IMR-90 (cell line): ENCODE results near the gene GPD1. TPM values are rescaled to one million over a fixed set of nuclear protein-coding genes. Genes with fewer than 3 reads are reported as not detected.

Experiments
- ATAC-seq: fragments of 200-7000 bp; cut with Tn5 transposase; 2 replicates; pipeline ENCODE4 v1.9.1; 2020; ENCODE audit warnings: low read depth, mild to moderate bottlenecking, moderate library complexity
- BruUV-seq: library from RNA; stranded (reverse); fragments of 400-500 nt; replicated peaks from 2 replicates; lab custom pipeline; 2021; lab: Mats Ljungman, UMichigan
- CTCF ChIA-PET: fragments of 300-600 bp; formaldehyde crosslinking; extraction: SDS; loops from one replicate; lab custom pipeline; 2021; ENCODE audit warnings: antibody characterized with exemption; lab: Yijun Ruan, JAX
- POLR2A ChIA-PET: fragments of 300-600 bp; sonication (Branson Sonifier 250); formaldehyde crosslinking; loops from one replicate; lab custom pipeline; 2022; ENCODE audit warnings: antibody characterized with exemption; ENCODE audit not compliant: unreplicated experiment; lab: Charles Lee
- DNase-seq: peaks from one replicate; pipeline ENCODE4 v3.0.0; 2013
- H2AFZ ChIP-seq: replicated peaks from 2 replicates; pipeline ENCODE3; 2013; ENCODE audit warnings: low read length, mild to moderate bottlenecking; ENCODE audit not compliant: poor library complexity
- H2AK5ac ChIP-seq: 2 replicates; pipeline ENCODE4 v1.6.1; 2013; ENCODE audit warnings: low read depth, low read length, inconsistent platforms
- H2AK9ac ChIP-seq: replicated peaks from 2 replicates; pipeline ENCODE3; 2013; ENCODE audit warnings: mild to moderate bottlenecking, low read depth, low read length, moderate library complexity; ENCODE audit not compliant: poor library complexity
- H2BK120ac ChIP-seq: 2 replicates; pipeline ENCODE4 v1.6.1; 2013; ENCODE audit warnings: low read depth, low read length, inconsistent platforms
- H2BK15ac ChIP-seq: 3 replicates; pipeline ENCODE4 v1.6.1; 2013; ENCODE audit warnings: low read depth, low read length, inconsistent platforms
- H2BK20ac ChIP-seq: 2 replicates; pipeline ENCODE4 v1.6.1; 2013; ENCODE audit warnings: low read depth, mild to moderate bottlenecking, inconsistent platforms, low read length, moderate library complexity
- H2BK5ac ChIP-seq: 2 replicates; pipeline ENCODE4 v1.6.1; 2013; ENCODE audit warnings: mild to moderate bottlenecking, low read depth, low read length, inconsistent platforms; ENCODE audit not compliant: poor library complexity, severe bottlenecking
- H3K14ac ChIP-seq: replicated peaks from 2 replicates; pipeline ENCODE4 v1.6.1; 2013; ENCODE audit warnings: low read depth, low read length, inconsistent platforms
- H3K18ac ChIP-seq: 2 replicates; pipeline ENCODE4 v1.6.1; 2013; ENCODE audit warnings: low read depth, low read length, control low read depth
- H3K23ac ChIP-seq: 2 replicates; pipeline ENCODE4 v1.6.1; 2013; ENCODE audit warnings: low read depth, low read length, inconsistent platforms
- H3K27ac ChIP-seq: 2 replicates; pipeline ENCODE4 v1.5.1; 2013; ENCODE audit warnings: mild to moderate bottlenecking, control low read depth, low read length; ENCODE audit not compliant: insufficient read depth
- H3K27me3 ChIP-seq: 2 replicates; pipeline ENCODE4 v1.6.1; 2013; ENCODE audit warnings: low read length; ENCODE audit not compliant: control insufficient read depth, insufficient read depth
- H3K36me3 ChIP-seq: 2 replicates; pipeline ENCODE4 v1.6.1; 2013; ENCODE audit warnings: low read length, mixed read lengths; ENCODE audit not compliant: control insufficient read depth, insufficient read depth
- H3K4ac ChIP-seq: 2 replicates; pipeline ENCODE4 v1.6.1; 2013; ENCODE audit warnings: low read depth, low read length, inconsistent platforms
- H3K4me1 ChIP-seq: 2 replicates; pipeline ENCODE4 v1.6.1; 2013; ENCODE audit warnings: low read length, mixed read lengths; ENCODE audit not compliant: control insufficient read depth, insufficient read depth
- H3K4me2 ChIP-seq: 2 replicates; pipeline ENCODE4 v1.6.1; 2013; ENCODE audit warnings: low read depth, mild to moderate bottlenecking, control low read depth, low read length, moderate library complexity
- H3K4me3 ChIP-seq: 2 replicates; pipeline ENCODE4 v1.5.1; 2013; ENCODE audit warnings: low read depth, mild to moderate bottlenecking, control low read depth, low read length, moderate library complexity; ENCODE audit not compliant: insufficient read depth
- H3K56ac ChIP-seq: 2 replicates; pipeline ENCODE4 v1.6.1; 2013; ENCODE audit warnings: low read length, inconsistent platforms; ENCODE audit not compliant: insufficient read depth; ENCODE audit errors: extremely low read depth
- H3K79me1 ChIP-seq, 2 experiments: 2 replicates each; pipeline ENCODE4 v1.6.1; 2013; ENCODE audit warnings: low read length in 2 of 2, inconsistent platforms in 1 of 2, low read depth in 1 of 2
- H3K9ac ChIP-seq: 2 replicates; pipeline ENCODE4 v1.6.1; 2013; ENCODE audit warnings: low read depth, low read length, control low read depth
- H3K9me1 ChIP-seq: 2 replicates; pipeline ENCODE4 v1.6.1; 2013; ENCODE audit warnings: low read length, inconsistent platforms; ENCODE audit not compliant: insufficient read depth
- H3K9me3 ChIP-seq: 2 replicates; pipeline ENCODE4 v1.6.1; 2013; ENCODE audit warnings: low read length; ENCODE audit not compliant: control insufficient read depth, insufficient read depth
- H4K20me1 ChIP-seq: 2 replicates; pipeline ENCODE4 v1.6.1; 2013; ENCODE audit warnings: low read length, inconsistent platforms; ENCODE audit not compliant: insufficient read depth
- H4K5ac ChIP-seq: 2 replicates; pipeline ENCODE4 v1.6.1; 2013; ENCODE audit warnings: mild to moderate bottlenecking, low read depth, low read length, control low read depth
- H4K8ac ChIP-seq, 2 experiments: 2 replicates each; pipeline ENCODE4 v1.6.1; 2013; ENCODE audit warnings: low read depth in 2 of 2, low read length in 2 of 2, control low read depth in 1 of 2, inconsistent platforms in 1 of 2
- H4K91ac ChIP-seq: 2 replicates; pipeline ENCODE4 v1.6.1; 2013; ENCODE audit warnings: low read depth, low read length, inconsistent platforms; ENCODE audit not compliant: insufficient read depth
- FOS ChIP-seq: fragments of 150-350 bp; IDR thresholded peaks from 2 replicates; pipeline ENCODE4 v1.6.1; 2016; ENCODE audit warnings: low read depth, low read length
- RCOR1 ChIP-seq: IDR thresholded peaks from 2 replicates; pipeline ENCODE4 v1.6.1; 2012; ENCODE audit warnings: mild to moderate bottlenecking, low read length, improper control_type of control experiment; ENCODE audit not compliant: insufficient replicate concordance
- WGBS, 2 experiments: methylation state at CpG; one replicate each; pipeline versions ENCODE4 v1.1.5 to v1.1.7; 2013; ENCODE audit warnings: missing lambda C conversion rate in 2 of 2; ENCODE audit not compliant: insufficient read length in 1 of 2; ENCODE audit errors: extremely low coverage in 2 of 2; 5-methylcytosine and 5-hydroxymethylcytosine counted together
- dilution Hi-C: fragments of 300-500 bp; cut with HindIII; formaldehyde crosslinking; loops from one replicate; pipeline ENCODE4 v1.14.3; 2018; ENCODE audit warnings: low sequenced_read_pairs; ENCODE audit not compliant: unreplicated experiment
- in situ Hi-C: fragments of 300-500 bp; cut with MboI; formaldehyde crosslinking; loops from 3 replicates; pipeline ENCODE4 v1.14.3; 2019; ENCODE audit warnings: low sequenced_read_pairs, inconsistent platforms, mixed read lengths
- intact Hi-C: fragments of 100-400 bp; cut with micrococcal nuclease; formaldehyde crosslinking; loops from 2 replicates; pipeline ENCODE4 v1.10.0; 2022
- polyA plus RNA-seq, 3 experiments: library from polyadenylated mRNA; depleted of rRNA; stranded (reverse); fragments of >200 nt; gene quantifications; 2 replicates each; pipeline ENCODE4 v1.2.3, GENCODE V29; 2012; ENCODE audit warnings: low replicate concordance in 1 of 3
- total RNA-seq: library from RNA; depleted of rRNA; stranded (reverse); fragments of >200 nt; gene quantifications from 2 replicates; pipeline ENCODE4 v1.2.3, GENCODE V29; 2012

The GPD1 gene
- total and polyA plus RNA-seq, 2 of the 4 experiments (the other 2 are of a cell fraction) = 0.05 to 0.18 TPM

DNA sequence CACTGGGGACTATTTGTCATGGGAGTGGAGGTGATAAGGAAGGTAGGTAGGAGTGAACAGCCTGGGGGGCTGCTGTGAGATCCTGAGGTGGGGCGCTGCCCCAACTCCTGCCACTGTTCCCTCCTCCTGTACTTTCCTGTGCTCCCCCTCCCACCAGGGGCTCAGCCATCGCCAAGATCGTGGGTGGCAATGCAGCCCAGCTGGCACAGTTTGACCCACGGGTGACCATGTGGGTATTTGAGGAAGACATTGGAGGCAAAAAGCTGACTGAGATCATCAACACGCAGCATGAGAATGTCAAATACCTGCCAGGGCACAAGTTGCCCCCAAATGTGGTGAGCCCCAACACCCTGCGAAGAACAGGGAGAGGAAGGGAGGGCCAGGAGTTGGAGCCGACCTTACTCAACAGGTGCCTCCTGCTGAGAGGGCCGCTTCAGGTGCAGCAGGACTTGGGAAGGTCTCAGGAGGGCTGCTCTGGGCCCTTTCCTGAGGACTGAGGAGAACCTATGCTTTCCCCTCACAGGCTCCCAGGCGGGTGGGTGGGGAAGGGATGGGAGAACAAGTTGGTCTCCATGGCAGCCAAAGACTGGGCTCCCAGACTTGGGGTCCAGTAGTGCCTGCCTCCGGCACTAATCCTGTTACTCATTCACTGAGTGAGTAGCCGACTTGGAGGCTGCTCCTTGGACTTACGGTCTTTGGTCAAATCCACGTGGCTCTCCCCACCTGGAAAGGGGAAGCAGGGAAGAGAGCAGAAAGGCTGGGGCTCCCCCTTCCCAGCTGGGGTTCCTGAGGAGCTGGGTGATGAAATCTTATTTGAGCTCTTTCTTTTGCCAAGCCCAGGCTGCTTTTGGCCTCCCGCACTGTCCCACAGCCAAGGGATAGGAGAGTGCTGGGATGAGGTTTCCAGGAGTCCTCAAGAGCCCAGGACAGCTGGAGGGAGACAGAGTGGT, 884 bp downstream of the GPD1 start:
- Histone ChIP-seq H4K8ac (no peak overlapping the region), H3K9ac (no peak overlapping the region), H3K18ac (no peak overlapping the region), H3K9me1 (no peaks in the 10 kb centered on the region), H2AK5ac (0 out of 2 replicates have a peak overlapping the region, but pooled peaks have one; percentile 38), H4K91ac (no peak overlapping the region), H2BK15ac (no peak overlapping the region), H3K9me3 (no peaks in the 10 kb centered on the region), H3K27ac (no peak overlapping the region), H4K20me1 (0 out of 2 replicates have a peak, but pooled peaks cover 3% of the 10 kb centered on the region), H3K79me1 (peaks cover 0 to 3% of the 10 kb centered on the region in 2 experiments; a peak in 1 of 4 replicates), H2BK20ac (no peak overlapping the region), H2BK120ac (no peak overlapping the region), H4K5ac (no peak overlapping the region), H2AFZ (no peak overlapping the region), H3K36me3 (peaks cover 12% of the 10 kb centered on the region), H3K4me2 (no peak overlapping the region), H2BK5ac (no peak overlapping the region), H3K56ac (no peak overlapping the region), H3K4me3 (no peak overlapping the region), H3K4me1 (no peaks in the 10 kb centered on the region), H3K14ac (no peak overlapping the region), H3K4ac (no peak overlapping the region), H3K23ac (no peak overlapping the region), H2AK9ac (no peak overlapping the region), H3K27me3 (peaks cover 4% of the 10 kb centered on the region; the same call in 1 of the 2 replicates)
- dilution Hi-C loops = no loop called here
- 83% methylated on average over 3 of the region's 14 CpGs; no CpG with 5 or more reads in 1 of the 2 experiments for WGBS, 2 experiments
- intact Hi-C loops = no loop called here
- in situ Hi-C loops = no loop called here
- TF ChIP-seq RCOR1 = no peak
- TF ChIP-seq FOS = no peak
- CTCF ChIA-PET = interaction anchor here (1.0 kb wide), 1 partner anchor 17 kb away, joined by 3 read pairs; no protein-coding TSS in a partner anchor
- no TSS peak for BruUV-seq
- ATAC-seq (no peak), DNase-seq (no peak)
- POLR2A ChIA-PET = no interaction called here
